Liver (tissue), 9 donors: ENCODE measurements around the gene KRTAP5-2. TPM values are rescaled to one million over a fixed set of nuclear protein-coding genes. Genes with fewer than 3 reads are reported as not detected.

Source experiments
- DNase-seq: peaks from one replicate; pipeline ENCODE4 v3.0.0-alpha.2; 2017; ENCODE audit warnings: low spot score
- H3K27ac ChIP-seq, 2 donors: one replicate each; pipeline ENCODE4 v1.7.0; 2013; ENCODE audit warnings: inconsistent platforms in 2 of 2, low read length in 2 of 2, control low read depth in 1 of 2, low read depth in 1 of 2, mild to moderate bottlenecking in 1 of 2
- H3K27me3 ChIP-seq, 4 donors: one replicate each; pipeline versions ENCODE4 v1.6.1 to v1.7.0; 2013; ENCODE audit warnings: low read length in 3 of 4, inconsistent platforms in 1 of 4, mild to moderate bottlenecking in 1 of 4, moderate library complexity in 1 of 4; ENCODE audit not compliant: control insufficient read depth in 4 of 4, insufficient read depth in 4 of 4
- H3K36me3 ChIP-seq, 4 donors: one replicate each; pipeline versions ENCODE4 v1.6.1 to v1.7.0; 2013; ENCODE audit warnings: low read length in 3 of 4, mild to moderate bottlenecking in 3 of 4, low read depth in 1 of 4, moderate library complexity in 1 of 4; ENCODE audit not compliant: control insufficient read depth in 4 of 4, insufficient read depth in 3 of 4
- H3K4me1 ChIP-seq, 4 donors: one replicate each; pipeline versions ENCODE4 v1.6.1 to v1.7.0; 2013; ENCODE audit warnings: low read length in 3 of 4, mild to moderate bottlenecking in 3 of 4, moderate library complexity in 1 of 4; ENCODE audit not compliant: control insufficient read depth in 4 of 4, insufficient read depth in 4 of 4
- H3K4me3 ChIP-seq, 3 donors: one replicate each; pipeline versions ENCODE4 v1.6.1 to v1.7.0; 2013; ENCODE audit warnings: low read length in 3 of 3, control low read depth in 1 of 3, low read depth in 1 of 3, mild to moderate bottlenecking in 1 of 3
- H3K9ac ChIP-seq, 2 donors: one replicate each; pipeline ENCODE4 v1.7.0; 2013; ENCODE audit warnings: low read length in 2 of 2, mild to moderate bottlenecking in 2 of 2, moderate library complexity in 2 of 2, control low read depth in 1 of 2, low read depth in 1 of 2
- H3K9me3 ChIP-seq, 4 donors: one replicate each; pipeline versions ENCODE4 v1.6.1 to v1.7.0; 2013; ENCODE audit warnings: low read length in 3 of 4; ENCODE audit not compliant: control insufficient read depth in 4 of 4
- EGR1 ChIP-seq, 2 donors: IDR thresholded peaks; 2 replicates each; pipeline ENCODE4 v1.6.1; 2016 to 2018; ENCODE audit warnings: antibody characterized with exemption in 2 of 2, low read depth in 2 of 2
- FOXA1 ChIP-seq: IDR thresholded peaks from 2 replicates; pipeline ENCODE4 v1.6.1; 2016; ENCODE audit warnings: antibody characterized with exemption
- FOXA2 ChIP-seq: IDR thresholded peaks from 2 replicates; pipeline ENCODE4 v1.6.1; 2016; ENCODE audit warnings: antibody characterized with exemption
- GABPA ChIP-seq, 2 donors: IDR thresholded peaks in 1 of 2; conservative IDR thresholded peaks in 1 of 2; 2 replicates each; pipeline ENCODE4 v1.6.1; 2016; ENCODE audit warnings: antibody characterized with exemption in 2 of 2, mild to moderate bottlenecking in 1 of 2, moderate library complexity in 1 of 2
- HNF4A ChIP-seq, 2 donors: conservative IDR thresholded peaks; 2 replicates each; pipeline ENCODE4 v1.6.1; 2016; ENCODE audit warnings: antibody characterized with exemption in 2 of 2, mild to moderate bottlenecking in 2 of 2
- JUND ChIP-seq, 2 donors: IDR thresholded peaks; 2 replicates each; pipeline ENCODE4 v1.6.1; 2016; ENCODE audit warnings: antibody characterized with exemption in 2 of 2
- NR2F2 ChIP-seq: IDR thresholded peaks from 2 replicates; pipeline ENCODE4 v1.6.1; 2016; ENCODE audit warnings: antibody characterized with exemption
- RAD21 ChIP-seq, 2 donors: IDR thresholded peaks; 2 replicates each; pipeline ENCODE4 v1.6.1; 2016; ENCODE audit warnings: antibody characterized with exemption in 2 of 2, mild to moderate bottlenecking in 2 of 2
- RXRA ChIP-seq, 2 donors: IDR thresholded peaks; 2 replicates each; pipeline ENCODE4 v1.6.1; 2017 to 2018; ENCODE audit warnings: antibody characterized with exemption in 2 of 2, mild to moderate bottlenecking in 1 of 2
- SP1 ChIP-seq: IDR thresholded peaks from 2 replicates; pipeline ENCODE4 v1.6.1; 2018; ENCODE audit warnings: antibody characterized with exemption, mild to moderate bottlenecking
- TAF1 ChIP-seq: conservative IDR thresholded peaks from 2 replicates; pipeline ENCODE4 v1.6.1; 2016; ENCODE audit warnings: antibody characterized with exemption, mild to moderate bottlenecking
- YY1 ChIP-seq: IDR thresholded peaks from 2 replicates; pipeline ENCODE4 v1.6.1; 2016; ENCODE audit warnings: antibody characterized with exemption, mild to moderate bottlenecking
- WGBS: extraction: QIAGEN DNeasy Blood & Tissue Kit; methylation state at CpG from one replicate; pipeline ENCODE4 v1.1.7; 2013; 5-methylcytosine and 5-hydroxymethylcytosine counted together
- polyA plus RNA-seq, 2 donors: library from polyadenylated mRNA; stranded (reverse) in 1 of 2; unstranded in 1 of 2; fragments of 200-250 nt in 1 of 2; fragments of >200 nt in 1 of 2; fragmentation: Nextera tagmentation in 1 of 2; extraction: Ambion mirVana in 1 of 2; gene quantifications; one replicate each; pipeline versions ENCODE4 v1.2.1 to v1.2.3, GENCODE V29; 2013 to 2015
- total RNA-seq, 2 donors: library from RNA; depleted of rRNA; stranded (reverse); fragments of >200 nt; gene quantifications; one replicate each; pipeline ENCODE4 v1.2.3, GENCODE V29; 2014
- TF ChIP-seq, protein P1 (sequence below): IDR thresholded peaks from 2 replicates; pipeline ENCODE4 v1.6.1; 2016; ENCODE audit warnings: antibody characterized with exemption, mild to moderate bottlenecking
- TF ChIP-seq, protein P2 (sequence below): IDR thresholded peaks from 2 replicates; pipeline ENCODE4 v1.6.1; 2016; ENCODE audit warnings: antibody characterized with exemption
- TF ChIP-seq, protein P3 (sequence below): IDR thresholded peaks from 2 replicates; pipeline ENCODE4 v1.6.1; 2016; ENCODE audit warnings: antibody characterized with exemption
- TF ChIP-seq, protein P4 (sequence below): fragments of 150-350 bp; IDR thresholded peaks from 2 replicates; pipeline ENCODE4 v1.5.1; 2017; ENCODE audit warnings: improper control_type of control experiment, low read depth, low read length; ENCODE audit not compliant: missing input control
- donor health status: healthy.
- donor health status: healthy.
- donor health status: healthy.
- donor health status: healthy.
- donor health status: healthy.

KRTAP5-2 gene
- total and polyA plus RNA-seq, 4 donors, result 0.08 TPM; not detected in 3

DNA sequence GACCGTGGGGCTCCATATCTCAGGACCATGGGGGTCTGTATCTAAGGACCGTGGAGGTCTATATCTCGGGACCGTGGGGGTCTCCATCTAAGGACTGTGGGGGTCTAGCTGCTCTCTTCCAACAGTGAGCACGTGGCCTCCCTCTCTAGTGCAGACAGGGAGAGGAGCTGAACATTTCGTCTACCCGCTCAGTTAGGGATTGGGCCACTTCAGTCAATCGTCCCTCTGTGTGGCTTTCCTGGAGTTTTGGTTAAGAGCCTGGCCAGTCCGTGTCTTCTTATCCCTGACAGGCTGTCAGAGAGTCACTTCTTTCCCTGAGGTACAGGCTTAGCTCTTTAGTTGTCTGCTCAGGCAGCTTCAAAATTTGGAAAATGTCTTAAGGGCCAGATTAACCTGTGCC is 16.1 kb downstream of the KRTAP5-2 start:
- DNase-seq, result no peak
- H3K27me3 ChIP-seq, result no peaks in the 10 kb centered on the region
- H3K4me3 ChIP-seq, result no peak overlapping the region
- peaks cover 0 to 7% (median 3%) of the 10 kb centered on the region in 4 donors for H3K9me3 ChIP-seq
- H3K36me3 ChIP-seq, result no peaks in the 10 kb centered on the region
- no peak for TF ChIP-seq RXRA (IDR thresholded peaks at IDR 0.05)
- TF ChIP-seq SP1, result no peak
- no peak for TF ChIP-seq JUND (IDR thresholded peaks at IDR 0.05)
- no peak for TF ChIP-seq FOXA1
- TF ChIP-seq EGR1 (IDR thresholded peaks at IDR 0.05; ENCODE audit: low read depth in 2 of 2), result no peak
- TF ChIP-seq RAD21 (IDR thresholded peaks at IDR 0.05), result no peak
- TF ChIP-seq FOXA2, result no peak
- TF ChIP-seq, protein P1, sequence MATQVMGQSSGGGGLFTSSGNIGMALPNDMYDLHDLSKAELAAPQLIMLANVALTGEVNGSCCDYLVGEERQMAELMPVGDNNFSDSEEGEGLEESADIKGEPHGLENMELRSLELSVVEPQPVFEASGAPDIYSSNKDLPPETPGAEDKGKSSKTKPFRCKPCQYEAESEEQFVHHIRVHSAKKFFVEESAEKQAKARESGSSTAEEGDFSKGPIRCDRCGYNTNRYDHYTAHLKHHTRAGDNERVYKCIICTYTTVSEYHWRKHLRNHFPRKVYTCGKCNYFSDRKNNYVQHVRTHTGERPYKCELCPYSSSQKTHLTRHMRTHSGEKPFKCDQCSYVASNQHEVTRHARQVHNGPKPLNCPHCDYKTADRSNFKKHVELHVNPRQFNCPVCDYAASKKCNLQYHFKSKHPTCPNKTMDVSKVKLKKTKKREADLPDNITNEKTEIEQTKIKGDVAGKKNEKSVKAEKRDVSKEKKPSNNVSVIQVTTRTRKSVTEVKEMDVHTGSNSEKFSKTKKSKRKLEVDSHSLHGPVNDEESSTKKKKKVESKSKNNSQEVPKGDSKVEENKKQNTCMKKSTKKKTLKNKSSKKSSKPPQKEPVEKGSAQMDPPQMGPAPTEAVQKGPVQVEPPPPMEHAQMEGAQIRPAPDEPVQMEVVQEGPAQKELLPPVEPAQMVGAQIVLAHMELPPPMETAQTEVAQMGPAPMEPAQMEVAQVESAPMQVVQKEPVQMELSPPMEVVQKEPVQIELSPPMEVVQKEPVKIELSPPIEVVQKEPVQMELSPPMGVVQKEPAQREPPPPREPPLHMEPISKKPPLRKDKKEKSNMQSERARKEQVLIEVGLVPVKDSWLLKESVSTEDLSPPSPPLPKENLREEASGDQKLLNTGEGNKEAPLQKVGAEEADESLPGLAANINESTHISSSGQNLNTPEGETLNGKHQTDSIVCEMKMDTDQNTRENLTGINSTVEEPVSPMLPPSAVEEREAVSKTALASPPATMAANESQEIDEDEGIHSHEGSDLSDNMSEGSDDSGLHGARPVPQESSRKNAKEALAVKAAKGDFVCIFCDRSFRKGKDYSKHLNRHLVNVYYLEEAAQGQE, result no peak
- TF ChIP-seq YY1, result no peak
- TF ChIP-seq, protein P2, sequence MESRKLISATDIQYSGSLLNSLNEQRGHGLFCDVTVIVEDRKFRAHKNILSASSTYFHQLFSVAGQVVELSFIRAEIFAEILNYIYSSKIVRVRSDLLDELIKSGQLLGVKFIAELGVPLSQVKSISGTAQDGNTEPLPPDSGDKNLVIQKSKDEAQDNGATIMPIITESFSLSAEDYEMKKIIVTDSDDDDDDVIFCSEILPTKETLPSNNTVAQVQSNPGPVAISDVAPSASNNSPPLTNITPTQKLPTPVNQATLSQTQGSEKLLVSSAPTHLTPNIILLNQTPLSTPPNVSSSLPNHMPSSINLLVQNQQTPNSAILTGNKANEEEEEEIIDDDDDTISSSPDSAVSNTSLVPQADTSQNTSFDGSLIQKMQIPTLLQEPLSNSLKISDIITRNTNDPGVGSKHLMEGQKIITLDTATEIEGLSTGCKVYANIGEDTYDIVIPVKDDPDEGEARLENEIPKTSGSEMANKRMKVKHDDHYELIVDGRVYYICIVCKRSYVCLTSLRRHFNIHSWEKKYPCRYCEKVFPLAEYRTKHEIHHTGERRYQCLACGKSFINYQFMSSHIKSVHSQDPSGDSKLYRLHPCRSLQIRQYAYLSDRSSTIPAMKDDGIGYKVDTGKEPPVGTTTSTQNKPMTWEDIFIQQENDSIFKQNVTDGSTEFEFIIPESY, result no peak
- no peak for TF ChIP-seq HNF4A (conservative IDR thresholded peaks at IDR 0.05)
- TF ChIP-seq, protein P3, sequence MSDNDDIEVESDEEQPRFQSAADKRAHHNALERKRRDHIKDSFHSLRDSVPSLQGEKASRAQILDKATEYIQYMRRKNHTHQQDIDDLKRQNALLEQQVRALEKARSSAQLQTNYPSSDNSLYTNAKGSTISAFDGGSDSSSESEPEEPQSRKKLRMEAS, result no peak
- no peak for TF ChIP-seq GABPA (IDR thresholded peaks at IDR 0.05 in 1 of 2, conservative IDR thresholded peaks at IDR 0.05 in 1 of 2)
- TF ChIP-seq, protein P4, sequence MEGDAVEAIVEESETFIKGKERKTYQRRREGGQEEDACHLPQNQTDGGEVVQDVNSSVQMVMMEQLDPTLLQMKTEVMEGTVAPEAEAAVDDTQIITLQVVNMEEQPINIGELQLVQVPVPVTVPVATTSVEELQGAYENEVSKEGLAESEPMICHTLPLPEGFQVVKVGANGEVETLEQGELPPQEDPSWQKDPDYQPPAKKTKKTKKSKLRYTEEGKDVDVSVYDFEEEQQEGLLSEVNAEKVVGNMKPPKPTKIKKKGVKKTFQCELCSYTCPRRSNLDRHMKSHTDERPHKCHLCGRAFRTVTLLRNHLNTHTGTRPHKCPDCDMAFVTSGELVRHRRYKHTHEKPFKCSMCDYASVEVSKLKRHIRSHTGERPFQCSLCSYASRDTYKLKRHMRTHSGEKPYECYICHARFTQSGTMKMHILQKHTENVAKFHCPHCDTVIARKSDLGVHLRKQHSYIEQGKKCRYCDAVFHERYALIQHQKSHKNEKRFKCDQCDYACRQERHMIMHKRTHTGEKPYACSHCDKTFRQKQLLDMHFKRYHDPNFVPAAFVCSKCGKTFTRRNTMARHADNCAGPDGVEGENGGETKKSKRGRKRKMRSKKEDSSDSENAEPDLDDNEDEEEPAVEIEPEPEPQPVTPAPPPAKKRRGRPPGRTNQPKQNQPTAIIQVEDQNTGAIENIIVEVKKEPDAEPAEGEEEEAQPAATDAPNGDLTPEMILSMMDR, result no peak
- no peak for TF ChIP-seq TAF1
- 83% methylated on average over 9 of the region's 9 CpGs for WGBS
- no peak overlapping the region for H3K9ac ChIP-seq
- no peak overlapping the region for H3K27ac ChIP-seq
- H3K4me1 ChIP-seq, result no peaks in the 10 kb centered on the region

DNA sequence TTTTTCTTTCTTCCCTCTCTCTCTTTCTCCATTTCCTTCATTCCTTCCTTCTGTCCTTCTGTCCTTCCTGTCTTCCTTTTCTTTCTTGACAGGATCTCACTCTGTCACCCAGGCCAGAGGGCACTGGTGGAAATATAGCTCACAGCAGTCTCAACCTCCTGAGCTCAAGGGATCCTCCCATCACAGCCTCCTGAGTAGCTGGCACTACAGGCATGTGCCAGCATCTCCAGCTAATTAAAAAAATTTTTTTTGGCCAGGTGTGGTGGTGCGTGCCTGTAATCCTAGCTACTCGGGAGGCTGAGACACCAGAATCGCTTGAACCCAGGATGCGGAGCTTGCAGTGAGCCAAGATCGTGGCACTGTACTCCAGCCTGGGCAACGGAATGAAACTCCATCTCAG is 21.3 kb downstream of the KRTAP5-2 start:
- Histone ChIP-seq H3K4me3 (no peak overlapping the region), H3K36me3 (no peaks in the 10 kb centered on the region), H3K27me3 (peaks cover 0 to 2% (median 0%) of the 10 kb centered on the region in 4 donors), H3K4me1 (peaks cover 6 to 13% (median 10%) of the 10 kb centered on the region in 4 donors), H3K9me3 (peaks cover 0 to 7% (median 3%) of the 10 kb centered on the region in 4 donors), H3K9ac (no peak overlapping the region), H3K27ac (no peak overlapping the region)
- no peak for DNase-seq
- TF ChIP-seq GABPA (IDR thresholded peaks at IDR 0.05 in 1 of 2, conservative IDR thresholded peaks at IDR 0.05 in 1 of 2), result no peak
- TF ChIP-seq TAF1, result no peak
- no peak for TF ChIP-seq RAD21 (IDR thresholded peaks at IDR 0.05)
- TF ChIP-seq, protein P1, result no peak
- TF ChIP-seq RXRA (IDR thresholded peaks at IDR 0.05), result no peak
- no peak for TF ChIP-seq NR2F2
- no peak for TF ChIP-seq FOXA1
- TF ChIP-seq, protein P2, result no peak
- TF ChIP-seq HNF4A (conservative IDR thresholded peaks at IDR 0.05), result no peak
- no peak for TF ChIP-seq EGR1 (IDR thresholded peaks at IDR 0.05; ENCODE audit: low read depth in 2 of 2)
- TF ChIP-seq JUND (IDR thresholded peaks at IDR 0.05), result no peak
- WGBS, result 82% methylated on average over 6 of the region's 6 CpGs
